MM.1S (cell line): ENCODE results near the gene CCDC187.

Source experiments
- DNase-seq: peaks from one replicate; pipeline ENCODE4 v3.0.0-alpha.2; 2015
- H2AFZ ChIP-seq: fragments of 300-600 bp; sonication (generic); 2 replicates; pipeline ENCODE4 v1.6.0; 2016; ENCODE audit warnings: antibody characterized with exemption, low read length
- H3F3A ChIP-seq: fragments of 300-600 bp; sonication (generic); 2 replicates; pipeline ENCODE4 v1.6.1; 2016; ENCODE audit warnings: mild to moderate bottlenecking, antibody characterized with exemption, low read length, moderate library complexity, mixed read lengths; ENCODE audit not compliant: insufficient read depth
- H3K27ac ChIP-seq: fragments of 300-600 bp; sonication (generic); 2 replicates; pipeline ENCODE4 v1.5.1; 2016; ENCODE audit warnings: mild to moderate bottlenecking, low read length
- H3K27me3 ChIP-seq: fragments of 300-600 bp; sonication (generic); replicated peaks from 2 replicates; pipeline ENCODE4 v1.6.0; 2016; ENCODE audit warnings: low read length; ENCODE audit not compliant: insufficient read depth
- H3K36me3 ChIP-seq: fragments of 300-600 bp; sonication (generic); replicated peaks from 2 replicates; pipeline ENCODE4 v1.6.1; 2016; ENCODE audit warnings: mild to moderate bottlenecking, low read length, mixed read lengths; ENCODE audit not compliant: insufficient read depth
- H3K4me1 ChIP-seq: fragments of 300-600 bp; sonication (generic); 2 replicates; pipeline ENCODE4 v1.6.1; 2016; ENCODE audit warnings: low read length, mixed read lengths
- H3K4me2 ChIP-seq: fragments of 300-600 bp; sonication (generic); 2 replicates; pipeline ENCODE4 v1.6.0; 2016; ENCODE audit warnings: low read depth, low read length
- H3K4me3 ChIP-seq: fragments of 300-600 bp; sonication (generic); 2 replicates; pipeline ENCODE4 v1.5.1; 2016; ENCODE audit warnings: low read length, mixed read lengths
- H3K79me2 ChIP-seq: fragments of 300-600 bp; sonication (generic); 2 replicates; pipeline ENCODE4 v1.6.1; 2016; ENCODE audit warnings: mixed run types, low read length, mixed read lengths
- H3K9ac ChIP-seq: fragments of 300-600 bp; sonication (generic); 2 replicates; pipeline ENCODE4 v1.6.1; 2016; ENCODE audit warnings: low read length, mixed read lengths
- H3K9me2 ChIP-seq: fragments of 300-600 bp; sonication (generic); replicated peaks from 2 replicates; pipeline ENCODE4 v1.6.1; 2016; ENCODE audit warnings: mild to moderate bottlenecking, low read length, mixed read lengths; ENCODE audit not compliant: insufficient read depth
- H3K9me3 ChIP-seq: fragments of 300-600 bp; sonication (generic); replicated peaks from 2 replicates; pipeline ENCODE4 v1.6.1; 2016; ENCODE audit warnings: mild to moderate bottlenecking, low read length, mixed read lengths; ENCODE audit not compliant: insufficient read depth
- H4K20me1 ChIP-seq: fragments of 300-600 bp; sonication (generic); 2 replicates; pipeline ENCODE4 v1.6.1; 2016; ENCODE audit warnings: mild to moderate bottlenecking, low read length, moderate library complexity, mixed read lengths; ENCODE audit not compliant: insufficient read depth
- EZH2 ChIP-seq: fragments of 300-600 bp; sonication (generic); optimal IDR thresholded peaks from 2 replicates; pipeline ENCODE3; 2017; ENCODE audit warnings: low read depth, mild to moderate bottlenecking, antibody characterized with exemption, low read length, mixed read lengths
- EZH2phosphoT487 ChIP-seq: fragments of 300-600 bp; sonication (generic); IDR thresholded peaks from 2 replicates; pipeline ENCODE4 v1.6.1; 2018; ENCODE audit warnings: antibody characterized with exemption, low read length
- TF ChIP-seq, protein P1 (sequence below): fragments of 300-600 bp; sonication (generic); IDR thresholded peaks from 2 replicates; pipeline ENCODE4 v1.5.1; 2016; ENCODE audit warnings: antibody characterized with exemption, low read length, mixed read lengths

CCDC187 gene

GRCh38 chr9:136307215-136307750, 3.4 kb upstream of the CCDC187 start:
- H3K9me3 ChIP-seq = no peaks in the 10 kb centered on the region
- no peak overlapping the region for H3K4me2 ChIP-seq
- TF ChIP-seq EZH2 = no peak
- TF ChIP-seq EZH2phosphoT487 = no peak
- TF ChIP-seq, protein P1, sequence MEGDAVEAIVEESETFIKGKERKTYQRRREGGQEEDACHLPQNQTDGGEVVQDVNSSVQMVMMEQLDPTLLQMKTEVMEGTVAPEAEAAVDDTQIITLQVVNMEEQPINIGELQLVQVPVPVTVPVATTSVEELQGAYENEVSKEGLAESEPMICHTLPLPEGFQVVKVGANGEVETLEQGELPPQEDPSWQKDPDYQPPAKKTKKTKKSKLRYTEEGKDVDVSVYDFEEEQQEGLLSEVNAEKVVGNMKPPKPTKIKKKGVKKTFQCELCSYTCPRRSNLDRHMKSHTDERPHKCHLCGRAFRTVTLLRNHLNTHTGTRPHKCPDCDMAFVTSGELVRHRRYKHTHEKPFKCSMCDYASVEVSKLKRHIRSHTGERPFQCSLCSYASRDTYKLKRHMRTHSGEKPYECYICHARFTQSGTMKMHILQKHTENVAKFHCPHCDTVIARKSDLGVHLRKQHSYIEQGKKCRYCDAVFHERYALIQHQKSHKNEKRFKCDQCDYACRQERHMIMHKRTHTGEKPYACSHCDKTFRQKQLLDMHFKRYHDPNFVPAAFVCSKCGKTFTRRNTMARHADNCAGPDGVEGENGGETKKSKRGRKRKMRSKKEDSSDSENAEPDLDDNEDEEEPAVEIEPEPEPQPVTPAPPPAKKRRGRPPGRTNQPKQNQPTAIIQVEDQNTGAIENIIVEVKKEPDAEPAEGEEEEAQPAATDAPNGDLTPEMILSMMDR = no peak
- no peak overlapping the region for H2AFZ ChIP-seq
- no peak for DNase-seq
- H3K4me1 ChIP-seq = no peaks in the 10 kb centered on the region
- peaks cover 91% of the 10 kb centered on the region for H3K27me3 ChIP-seq
- no peaks in the 10 kb centered on the region for H3K36me3 ChIP-seq
- H3K27ac ChIP-seq = no peak overlapping the region
- H3K9me2 ChIP-seq = no peaks in the 10 kb centered on the region
- no peaks in the 10 kb centered on the region for H3F3A ChIP-seq
- H3K79me2 ChIP-seq = no peaks in the 10 kb centered on the region
- H4K20me1 ChIP-seq = no peaks in the 10 kb centered on the region
- no peak overlapping the region for H3K4me3 ChIP-seq
- no peak overlapping the region for H3K9ac ChIP-seq

DNA sequence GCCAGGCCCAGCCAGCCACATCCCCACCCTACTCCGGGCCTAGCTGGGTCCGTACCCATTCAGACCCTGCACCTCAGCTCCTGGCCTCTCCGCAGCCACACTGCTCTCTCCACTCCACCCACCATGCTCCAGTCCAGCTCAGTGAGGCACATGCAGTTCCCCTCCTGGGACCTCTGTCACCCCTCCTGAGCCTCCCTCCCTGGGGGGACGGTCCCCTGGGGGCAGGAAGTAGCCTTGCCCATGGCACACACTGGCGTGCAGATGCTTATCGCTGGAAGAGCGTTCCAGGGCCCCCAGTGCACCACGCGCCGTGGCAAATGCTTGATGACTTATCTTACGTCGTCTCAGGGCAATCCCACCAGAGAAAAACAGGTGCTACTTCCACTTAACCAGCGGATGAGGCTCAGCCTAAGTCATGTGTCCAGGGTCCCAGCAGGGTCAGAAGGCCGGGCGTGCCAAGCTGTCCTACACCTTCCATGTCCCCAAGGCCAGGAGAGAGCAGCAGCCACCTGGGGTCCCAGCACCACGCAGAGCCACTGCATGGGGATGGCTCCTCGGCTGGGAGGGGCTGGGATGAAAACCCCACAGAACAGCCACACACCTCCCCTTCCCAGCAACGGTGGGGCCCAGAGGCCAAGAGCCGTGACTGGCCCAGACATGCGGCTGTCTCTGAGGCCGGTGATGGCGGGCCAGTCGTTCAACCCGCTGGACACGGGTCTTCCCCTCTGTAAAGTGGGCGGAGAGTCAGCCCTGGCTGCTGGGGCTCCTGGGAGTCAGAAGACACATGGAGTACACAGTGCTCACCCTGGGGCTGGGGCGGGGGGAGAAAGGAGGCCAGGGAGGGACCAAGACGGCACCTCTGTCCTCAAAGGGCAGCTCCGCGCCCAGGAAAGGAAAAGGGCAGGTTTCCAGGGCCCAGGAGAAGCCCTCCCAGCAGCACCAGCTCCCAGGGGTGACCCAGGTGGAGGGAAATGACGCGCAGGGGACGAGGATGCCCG, 2.6 kb upstream of the CCDC187 start:
- Histone ChIP-seq H3K9ac (no peak overlapping the region), H3K4me3 (no peak overlapping the region), H3K36me3 (no peaks in the 10 kb centered on the region), H3K27me3 (peaks cover 90% of the 10 kb centered on the region), H3K9me3 (no peaks in the 10 kb centered on the region), H4K20me1 (no peaks in the 10 kb centered on the region), H3K4me2 (no peak overlapping the region), H3K9me2 (no peaks in the 10 kb centered on the region), H2AFZ (no peak overlapping the region), H3K4me1 (no peaks in the 10 kb centered on the region), H3K79me2 (no peaks in the 10 kb centered on the region), H3K27ac (no peak overlapping the region), H3F3A (no peaks in the 10 kb centered on the region)
- no peak for TF ChIP-seq EZH2
- TF ChIP-seq, protein P1 = no peak
- TF ChIP-seq EZH2phosphoT487 = no peak
- DNase-seq = no peak

GRCh38 chr9:136305804-136306203, 1.9 kb upstream of the CCDC187 start:
- H2AFZ ChIP-seq = no peak overlapping the region
- H3K27me3 ChIP-seq = peaks cover 89% of the 10 kb centered on the region
- no peaks in the 10 kb centered on the region for H3K9me3 ChIP-seq
- H3K4me3 ChIP-seq = no peak overlapping the region
- DNase-seq = no peak
- H3K9ac ChIP-seq = no peak overlapping the region
- H4K20me1 ChIP-seq = no peaks in the 10 kb centered on the region
- H3K9me2 ChIP-seq = no peaks in the 10 kb centered on the region
- no peaks in the 10 kb centered on the region for H3F3A ChIP-seq
- TF ChIP-seq EZH2 (no peak), EZH2phosphoT487 (no peak)
- TF ChIP-seq, protein P1 = no peak
- no peaks in the 10 kb centered on the region for H3K36me3 ChIP-seq
- no peak overlapping the region for H3K27ac ChIP-seq
- H3K4me1 ChIP-seq = no peaks in the 10 kb centered on the region
- no peaks in the 10 kb centered on the region for H3K79me2 ChIP-seq
- H3K4me2 ChIP-seq = no peak overlapping the region
